Naive thymus-derived CD4-positive, alpha-beta T cell (primary cell): ENCODE data around the gene EID2. TPM values are rescaled to one million over a fixed set of nuclear protein-coding genes. Genes with fewer than 3 reads are reported as not detected.
A peak's percentile ranks its signal among the peaks of the same experiment; 100 is the strongest.

ENCODE experiments used
- ATAC-seq: fragments of 150-1000 bp; cut with Tn5 transposase; 2 replicates; pipeline ENCODE4 v1.10.0; 2021; ENCODE audit warnings: mild to moderate bottlenecking, moderate library complexity
- CTCF ChIA-PET: fragments of 350-600 bp; sonication (Branson Sonifier 250); formaldehyde crosslinking; loops from one replicate; lab custom pipeline; 2021; ENCODE audit warnings: antibody characterized with exemption; lab: Charles Lee
- POLR2A ChIA-PET: fragments of 350-600 bp; sonication (Branson Sonifier 250); formaldehyde crosslinking; loops from one replicate; lab custom pipeline; 2021; ENCODE audit warnings: antibody characterized with exemption, inconsistent platforms; lab: Charles Lee
- DNase-seq, 9 donors: peaks; one replicate each; pipeline versions ENCODE4 v3.0.0 to v3.0.0-alpha.2; 2020 to 2022; ENCODE audit warnings: mixed read lengths in 1 of 9
- H3K27ac ChIP-seq: one replicate; pipeline ENCODE4 v1.7.0; 2013; ENCODE audit warnings: mild to moderate bottlenecking, low read depth, low read length, moderate library complexity
- H3K27me3 ChIP-seq, 2 donors: one replicate each; pipeline ENCODE4 v1.7.0; 2013; ENCODE audit warnings: low read length in 2 of 2, mild to moderate bottlenecking in 2 of 2, moderate library complexity in 2 of 2; ENCODE audit not compliant: control insufficient read depth in 2 of 2, insufficient read depth in 2 of 2
- H3K36me3 ChIP-seq, 3 experiments: 1 replicate in 2 of 3; 2 replicates in 1 of 3; pipeline ENCODE4 v1.7.0; 2013; ENCODE audit warnings: low read length in 3 of 3, mild to moderate bottlenecking in 3 of 3, moderate library complexity in 1 of 3; ENCODE audit not compliant: insufficient read depth in 3 of 3, control insufficient read depth in 2 of 3
- H3K4me1 ChIP-seq, 2 donors: one replicate each; pipeline ENCODE4 v1.7.0; 2013; ENCODE audit warnings: low read length in 2 of 2, mild to moderate bottlenecking in 2 of 2, moderate library complexity in 1 of 2; ENCODE audit not compliant: control insufficient read depth in 2 of 2, insufficient read depth in 2 of 2
- H3K4me3 ChIP-seq: 2 replicates; pipeline ENCODE4 v1.7.0; 2013; ENCODE audit warnings: mild to moderate bottlenecking, low read length
- H3K9me3 ChIP-seq, 3 experiments: 1 replicate in 2 of 3; 2 replicates in 1 of 3; pipeline ENCODE4 v1.7.0; 2013; ENCODE audit warnings: low read length in 3 of 3; ENCODE audit not compliant: control insufficient read depth in 2 of 3
- H3K27ac Mint-ChIP-seq, 9 donors: one replicate each; pipeline ENCODE4 v1.8.0; 2020 to 2022; ENCODE audit warnings: mixed read lengths in 9 of 9, mild to moderate bottlenecking in 8 of 9, moderate library complexity in 5 of 9, inconsistent platforms in 2 of 9
- H3K27me3 Mint-ChIP-seq, 5 donors: one replicate each; pipeline ENCODE4 v1.8.0; 2021 to 2022; ENCODE audit warnings: mixed read lengths in 5 of 5, mild to moderate bottlenecking in 1 of 5
- H3K36me3 Mint-ChIP-seq, 5 donors: one replicate each; pipeline ENCODE4 v1.8.0; 2020 to 2022; ENCODE audit warnings: mixed read lengths in 5 of 5, mild to moderate bottlenecking in 3 of 5, inconsistent platforms in 1 of 5
- H3K4me1 Mint-ChIP-seq, 7 donors: one replicate each; pipeline ENCODE4 v1.8.0; 2020 to 2022; ENCODE audit warnings: mixed read lengths in 7 of 7, mild to moderate bottlenecking in 3 of 7, inconsistent platforms in 1 of 7
- H3K4me3 Mint-ChIP-seq, 10 donors: one replicate each; pipeline ENCODE4 v1.8.0; 2020 to 2022; ENCODE audit warnings: mild to moderate bottlenecking in 10 of 10, mixed read lengths in 10 of 10, moderate library complexity in 6 of 10, inconsistent platforms in 2 of 10
- H3K9me3 Mint-ChIP-seq, 11 donors: one replicate each; pipeline ENCODE4 v1.8.0; 2020 to 2022; ENCODE audit warnings: mixed read lengths in 11 of 11, mild to moderate bottlenecking in 4 of 11, inconsistent platforms in 1 of 11, moderate library complexity in 1 of 11
- intact Hi-C, 2 donors: fragments of 100-400 bp; cut with micrococcal nuclease; formaldehyde crosslinking; loops; one replicate each; pipeline ENCODE4 v1.15.1; 2023
- polyA plus RNA-seq, 2 donors: library from polyadenylated mRNA; unstranded; fragments of 300-500 nt; fragmentation: Illumina TruSeq; gene quantifications; one replicate each; pipeline ENCODE4 v1.2.3, GENCODE V29; 2021
- total RNA-seq, 6 experiments: library from RNA in 5 of 6; stranded (reverse) in 5 of 6; gene quantifications; 1 replicate in 5 of 6; 2 replicates in 1 of 6; pipeline ENCODE4 v1.2.3 and lab custom pipeline; 2021 to 2026

The EID2 gene
- total and polyA plus RNA-seq, 7 experiments from 2014 or later: 12.2 to 43.0 (median 19.7) TPM

DNA sequence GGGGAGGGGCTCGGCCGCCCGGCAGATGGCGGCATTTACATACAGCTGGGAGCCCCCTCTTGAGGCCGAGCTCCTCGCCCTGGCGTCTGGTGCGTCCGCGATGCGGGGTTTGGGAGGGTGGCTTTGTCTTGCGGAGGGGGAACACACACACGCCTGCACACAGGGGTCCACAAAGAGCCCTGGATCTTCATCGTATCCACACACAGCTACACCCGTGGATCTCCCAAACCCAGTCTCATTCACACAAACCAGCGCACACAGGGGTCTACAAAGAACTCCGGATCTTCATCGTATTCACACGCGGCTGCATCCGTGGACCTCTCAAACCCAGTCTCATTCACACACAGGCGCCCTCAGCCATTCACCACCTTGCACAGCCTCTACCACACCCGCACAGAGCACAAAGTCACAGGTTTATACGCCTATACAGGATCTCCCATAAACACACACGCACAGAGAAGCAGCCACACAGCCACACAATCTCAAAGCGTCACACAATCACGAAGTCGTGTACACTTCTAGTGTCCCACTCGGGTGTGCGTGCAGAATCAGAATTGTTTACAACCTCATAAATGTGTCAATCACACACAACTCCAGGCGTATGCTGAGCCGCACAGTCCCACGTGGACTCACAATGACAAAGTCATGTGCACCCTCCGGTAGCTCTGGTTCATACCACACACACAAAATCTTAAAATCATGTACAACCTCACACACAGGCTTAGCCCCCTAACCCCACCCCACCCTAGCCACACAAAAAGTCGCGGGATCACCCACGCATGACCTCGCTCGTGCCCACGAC lies 41.8 kb downstream of the EID2 start:
- peak in 2 of 9 donors; percentile 20 to 22 for DNase-seq
- peaks cover 34 to 60% (median 39%) of the 10 kb centered on the region in 5 donors for H3K27me3 Mint-ChIP-seq
- POLR2A ChIA-PET: interaction anchor here (0.6 to 1.7 kb wide), 2 partner anchors 35 to 128 kb away, joined by 3 to 7 read pairs; partner anchors contain the start of gene EID2B
- peaks cover 15 to 22% (median 17%) of the 10 kb centered on the region in 7 donors for H3K4me1 Mint-ChIP-seq
- H3K9me3 Mint-ChIP-seq: peaks cover 0 to 2% (median 0%) of the 10 kb centered on the region in 11 donors
- Histone ChIP-seq H3K27ac (no peak overlapping the region), H3K4me3 (peak overlapping the region; percentile 15), H3K36me3 (no peaks in the 10 kb centered on the region), H3K27me3 (peaks cover 12% of the 10 kb centered on the region in 2 donors), H3K4me1 (peaks cover 6 to 20% of the 10 kb centered on the region in 2 donors), H3K9me3 (no peaks in the 10 kb centered on the region)
- intact Hi-C loops: loop anchor here (1.0 to 2.0 kb wide), 5 partner anchors 17 to 174 kb away; partner anchors contain the start of genes EID2 (in 1 of the 2), EID2B (in 1 of the 2) and TIMM50 (in 1 of the 2)
- H3K4me3 Mint-ChIP-seq: peak overlapping the region; percentile 44 to 79 (median 72)
- peak; percentile 32 for ATAC-seq
- CTCF ChIA-PET: interaction anchor here (0.7 to 2.4 kb wide), 5 partner anchors 14 to 176 kb away, joined by 3 to 14 read pairs (median 3); no protein-coding TSS in a partner anchor
- peak overlapping the region in 3 of 9 donors; percentile 1 to 67 (median 14) for H3K27ac Mint-ChIP-seq
- H3K36me3 Mint-ChIP-seq: peaks cover 0 to 5% (median 0%) of the 10 kb centered on the region in 5 donors

DNA sequence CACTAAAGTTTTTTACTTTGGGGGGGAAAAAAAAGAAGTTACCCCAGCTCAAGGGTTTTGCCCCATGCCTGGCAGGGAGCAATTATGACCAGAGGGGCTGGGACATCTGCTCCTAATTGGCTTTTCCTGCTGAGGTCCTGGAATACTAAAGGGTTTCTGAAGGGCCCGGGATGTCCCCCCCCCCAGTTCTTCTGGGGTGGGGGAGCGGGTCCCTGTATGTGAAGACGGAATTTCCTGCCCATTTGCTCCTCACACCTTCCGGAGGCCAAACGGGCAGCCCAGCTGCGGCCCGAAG lies 42.3 kb downstream of the EID2 start:
- POLR2A ChIA-PET: interaction anchor here (1.7 kb wide), 1 partner anchor 35 kb away, joined by 7 read pairs; the partner anchor contains the start of gene EID2B
- Histone ChIP-seq H3K27me3 (peaks cover 12% of the 10 kb centered on the region in 2 donors), H3K9me3 (no peaks in the 10 kb centered on the region), H3K4me1 (peaks cover 6 to 20% of the 10 kb centered on the region in 2 donors), H3K36me3 (no peaks in the 10 kb centered on the region), H3K27ac (no peak overlapping the region), H3K4me3 (no peak overlapping the region)
- Mint-ChIP-seq H3K9me3 (peaks cover 0 to 2% (median 0%) of the 10 kb centered on the region in 11 donors), H3K36me3 (peaks cover 0 to 5% (median 0%) of the 10 kb centered on the region in 5 donors), H3K4me1 (peaks cover 13 to 20% (median 16%) of the 10 kb centered on the region in 7 donors), H3K4me3 (peak overlapping the region in 3 of 10 donors; percentile 74 to 79 (median 74)), H3K27me3 (peaks cover 32 to 59% (median 37%) of the 10 kb centered on the region in 5 donors), H3K27ac (no peak overlapping the region)
- CTCF ChIA-PET: interaction anchor here (0.7 to 2.4 kb wide), 5 partner anchors 15 to 177 kb away, joined by 3 to 14 read pairs (median 3); no protein-coding TSS in a partner anchor
- DNase-seq (no peak), ATAC-seq (no peak)
- intact Hi-C loops: loop anchor here in 1 of 2 donors (1.0 kb wide), 1 partner anchor 35 kb away; the partner anchor contains the start of gene EID2B

DNA sequence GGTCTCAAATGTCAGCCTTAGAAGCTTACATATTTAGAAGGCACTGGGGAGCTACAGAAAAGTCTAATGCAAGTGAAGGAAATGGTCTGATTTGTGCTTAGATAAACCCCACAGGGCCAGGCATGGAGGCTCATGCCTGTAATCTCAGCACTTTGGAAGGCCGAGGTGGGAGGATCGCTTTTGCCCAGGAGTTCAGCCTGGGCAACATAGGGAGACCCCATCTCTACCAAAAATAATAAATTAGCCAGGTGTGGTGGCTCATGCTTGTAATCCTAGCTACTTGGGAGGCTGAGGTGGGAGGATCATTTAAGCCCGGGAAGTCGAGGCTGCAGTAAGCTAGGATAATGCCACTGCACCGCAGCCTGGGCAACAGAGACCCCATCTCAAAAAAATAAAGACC lies 43.9 kb downstream of the EID2 start:
- Histone ChIP-seq H3K4me1 (peaks cover 6 to 20% of the 10 kb centered on the region in 2 donors), H3K4me3 (no peak overlapping the region), H3K36me3 (no peaks in the 10 kb centered on the region), H3K27ac (no peak overlapping the region), H3K27me3 (peaks cover 12% of the 10 kb centered on the region in 2 donors), H3K9me3 (no peaks in the 10 kb centered on the region)
- ATAC-seq (no peak), DNase-seq (no peak)
- H3K9me3 Mint-ChIP-seq: peaks cover 0 to 2% (median 0%) of the 10 kb centered on the region in 11 donors
- H3K36me3 Mint-ChIP-seq: peaks cover 0 to 5% (median 0%) of the 10 kb centered on the region in 5 donors
- H3K4me3 Mint-ChIP-seq: no peak overlapping the region
- ChIA-PET POLR2A (no interaction called here), CTCF (interaction anchor here (0.8 to 1.0 kb wide), 3 partner anchors 37 to 178 kb away, joined by 3 read pairs; partner anchors contain the start of gene EID2B)
- intact Hi-C loops: no loop called here
- H3K27ac Mint-ChIP-seq: no peak overlapping the region
- H3K4me1 Mint-ChIP-seq: peaks cover 13 to 20% (median 16%) of the 10 kb centered on the region in 7 donors
- peaks cover 29 to 51% (median 32%) of the 10 kb centered on the region in 5 donors for H3K27me3 Mint-ChIP-seq

DNA sequence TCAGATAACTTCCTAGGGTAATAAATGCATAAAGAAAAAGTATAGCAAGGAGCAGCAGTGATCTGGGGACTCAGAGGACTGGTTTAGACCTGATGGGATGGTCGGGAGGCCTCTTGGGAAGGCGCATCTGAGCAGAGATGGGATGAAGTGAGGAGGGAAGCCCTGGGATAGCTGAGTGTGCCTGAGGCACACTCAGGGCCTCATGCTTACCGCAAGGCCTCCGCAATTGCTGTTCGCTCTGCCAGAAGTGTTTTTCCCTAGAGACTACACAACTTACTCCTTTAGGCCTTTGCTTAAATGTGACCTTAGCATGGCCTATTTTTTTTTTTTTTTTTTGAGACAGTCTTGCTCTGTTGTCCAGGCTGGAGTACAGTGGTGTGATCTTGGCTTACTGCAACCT lies 45.3 kb downstream of the EID2 start:
- Histone ChIP-seq H3K4me3 (no peak overlapping the region), H3K36me3 (peaks cover 0 to 8% (median 5%) of the 10 kb centered on the region in 3 experiments), H3K27me3 (peaks cover 7 to 8% of the 10 kb centered on the region in 2 donors), H3K9me3 (no peaks in the 10 kb centered on the region), H3K27ac (no peak overlapping the region), H3K4me1 (peaks cover 6 to 20% of the 10 kb centered on the region in 2 donors)
- ChIA-PET CTCF (interaction anchor here (0.6 kb wide), 1 partner anchor 16 kb away, joined by 3 read pairs; no protein-coding TSS in a partner anchor), POLR2A (no interaction called here)
- Mint-ChIP-seq H3K4me1 (peaks cover 11 to 17% (median 12%) of the 10 kb centered on the region in 7 donors), H3K4me3 (no peak overlapping the region), H3K36me3 (peaks cover 0 to 5% (median 2%) of the 10 kb centered on the region in 5 donors), H3K27ac (no peak overlapping the region), H3K27me3 (peaks cover 18 to 38% (median 21%) of the 10 kb centered on the region in 5 donors), H3K9me3 (peaks cover 0 to 1% (median 0%) of the 10 kb centered on the region in 11 donors)
- DNase-seq (no peak), ATAC-seq (no peak)
- intact Hi-C loops: no loop called here

DNA sequence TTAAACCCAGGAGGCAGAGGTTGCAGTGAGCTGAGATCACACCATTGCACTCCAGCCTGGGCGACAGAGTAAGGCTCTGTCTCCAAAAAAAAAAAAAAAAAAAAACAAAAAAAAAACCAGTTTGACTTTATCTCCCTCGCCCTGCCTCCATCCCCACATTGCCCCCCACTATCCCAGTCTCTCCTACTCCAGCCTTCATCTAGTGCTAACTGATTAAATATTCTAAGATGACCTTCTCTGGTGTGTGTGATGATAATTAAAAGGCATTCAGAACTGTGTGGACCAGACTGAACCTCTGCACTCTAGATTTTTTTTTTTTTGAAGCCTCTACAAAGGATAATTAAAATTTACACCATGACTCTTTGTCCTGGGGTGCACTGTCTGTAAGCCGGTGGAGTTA lies 47.2 kb downstream of the EID2 start:
- intact Hi-C loops: no loop called here
- Mint-ChIP-seq H3K4me1 (peaks cover 0 to 3% (median 0%) of the 10 kb centered on the region in 7 donors), H3K27me3 (peaks cover 6 to 22% (median 7%) of the 10 kb centered on the region in 5 donors), H3K4me3 (no peak overlapping the region), H3K9me3 (peaks cover 0 to 1% (median 0%) of the 10 kb centered on the region in 11 donors), H3K27ac (no peak overlapping the region), H3K36me3 (peaks cover 0 to 16% (median 10%) of the 10 kb centered on the region in 5 donors)
- Histone ChIP-seq H3K4me3 (no peak overlapping the region), H3K27me3 (no peaks in the 10 kb centered on the region), H3K4me1 (peaks cover 0 to 2% of the 10 kb centered on the region in 2 donors), H3K27ac (no peak overlapping the region), H3K9me3 (no peaks in the 10 kb centered on the region), H3K36me3 (peaks cover 0 to 27% (median 13%) of the 10 kb centered on the region in 3 experiments)
- CTCF ChIA-PET: no interaction called here
- no peak for ATAC-seq
- POLR2A ChIA-PET: no interaction called here
- no peak for DNase-seq

DNA sequence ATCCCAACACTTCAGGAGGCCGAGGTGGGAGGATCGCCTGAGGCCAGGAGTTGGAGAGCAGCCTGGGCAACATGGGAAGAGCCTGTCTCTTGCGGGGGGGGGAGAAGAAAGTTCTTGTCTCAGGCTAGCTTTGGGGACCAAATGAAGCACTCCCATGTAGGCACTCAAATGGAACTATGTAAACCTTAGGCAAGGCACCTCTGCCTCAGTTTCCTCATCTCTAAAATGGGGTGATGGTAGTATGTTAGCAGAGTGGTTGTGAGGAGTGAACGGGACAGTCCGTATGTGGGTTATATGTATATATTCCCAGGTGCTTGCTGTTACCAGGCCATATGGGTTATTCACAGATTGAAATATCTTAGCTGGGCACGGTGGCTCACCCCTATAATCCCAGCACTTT lies 47.7 kb downstream of the EID2 start:
- Mint-ChIP-seq H3K9me3 (peaks cover 0 to 1% (median 0%) of the 10 kb centered on the region in 11 donors), H3K27ac (no peak overlapping the region), H3K27me3 (peaks cover under 1 to 16% (median 6%) of the 10 kb centered on the region in 5 donors), H3K36me3 (peaks cover 0 to 16% (median 10%) of the 10 kb centered on the region in 5 donors), H3K4me3 (no peak overlapping the region), H3K4me1 (peaks cover 0 to 2% (median 0%) of the 10 kb centered on the region in 7 donors)
- Histone ChIP-seq H3K27ac (no peak overlapping the region), H3K9me3 (no peaks in the 10 kb centered on the region), H3K4me3 (no peak overlapping the region), H3K4me1 (no peaks in the 10 kb centered on the region), H3K27me3 (no peaks in the 10 kb centered on the region), H3K36me3 (peaks cover 0 to 30% (median 13%) of the 10 kb centered on the region in 3 experiments)
- intact Hi-C loops: no loop called here
- ATAC-seq (no peak), DNase-seq (no peak)
- POLR2A ChIA-PET: no interaction called here
- CTCF ChIA-PET: no interaction called here
